DND-41 (cell line): ENCODE data around the gene POLR2F.

Experiments
- ATAC-seq: fragments of 200-7000 bp; cut with Tn5 transposase; 3 replicates; pipeline ENCODE4 v1.9.1; 2021; ENCODE audit warnings: low read depth; ENCODE audit not compliant: insufficient read depth
- DNase-seq: peaks from one replicate; pipeline ENCODE4 v3.0.0-alpha.2; 2020
- H2AFZ ChIP-seq: 2 replicates; pipeline ENCODE4 v1.6.0; 2012; ENCODE audit warnings: low read depth, low read length
- H3K27ac ChIP-seq: 2 replicates; pipeline ENCODE4 v1.5.1; 2012; ENCODE audit warnings: low read length, inconsistent platforms
- H3K27me3 ChIP-seq: fragments of 200-600 bp; sonication (generic); 2 replicates; pipeline ENCODE4 v1.6.0; 2012; ENCODE audit warnings: low read length, mild to moderate bottlenecking, inconsistent platforms; ENCODE audit not compliant: insufficient read depth, poor library complexity
- H3K36me3 ChIP-seq: 2 replicates; pipeline ENCODE4 v1.5.1; 2012; ENCODE audit warnings: low read length, inconsistent platforms; ENCODE audit not compliant: insufficient read depth
- H3K4me1 ChIP-seq: 2 replicates; pipeline ENCODE4 v1.5.1; 2012; ENCODE audit warnings: mild to moderate bottlenecking, low read length; ENCODE audit not compliant: insufficient read depth
- H3K4me2 ChIP-seq: 2 replicates; pipeline ENCODE4 v1.6.0; 2012; ENCODE audit warnings: mild to moderate bottlenecking, moderate library complexity, low read length, inconsistent platforms; ENCODE audit not compliant: insufficient read depth
- H3K4me3 ChIP-seq, 2 experiments: fragments of 200-600 bp in 1 of 2; shearing (Covaris generic) in 1 of 2; 2 replicates each; pipeline ENCODE4 v1.5.1; 2012 to 2016; ENCODE audit warnings: inconsistent platforms in 2 of 2, low read length in 2 of 2, mild to moderate bottlenecking in 2 of 2, low read depth in 1 of 2, moderate library complexity in 1 of 2
- H3K79me2 ChIP-seq: 2 replicates; pipeline ENCODE4 v1.6.0; 2012; ENCODE audit warnings: low read length, inconsistent platforms; ENCODE audit not compliant: insufficient read depth
- H3K9ac ChIP-seq: 2 replicates; pipeline ENCODE4 v1.6.0; 2012; ENCODE audit warnings: low read depth, mild to moderate bottlenecking, inconsistent platforms, low read length, moderate library complexity
- H3K9me3 ChIP-seq: 2 replicates; pipeline ENCODE4 v1.5.1; 2012; ENCODE audit warnings: low read length, moderate library complexity, mild to moderate bottlenecking, inconsistent platforms; ENCODE audit not compliant: insufficient read depth, severe bottlenecking
- H4K20me1 ChIP-seq: 2 replicates; pipeline ENCODE4 v1.6.0; 2012; ENCODE audit warnings: low read length; ENCODE audit not compliant: insufficient read depth
- EZH2 ChIP-seq: IDR thresholded peaks from 3 replicates; pipeline ENCODE4 v1.6.1; 2012; ENCODE audit warnings: borderline replicate concordance, low read depth, mild to moderate bottlenecking, moderate library complexity, low read length, inconsistent platforms; ENCODE audit not compliant: severe bottlenecking
- TF ChIP-seq, protein P1 (sequence below): IDR thresholded peaks from 2 replicates; pipeline ENCODE4 v1.5.1; 2012; ENCODE audit warnings: borderline replicate concordance, low read length, moderate library complexity, mild to moderate bottlenecking; ENCODE audit not compliant: poor library complexity, severe bottlenecking; ENCODE audit errors: extremely low read depth

Gene POLR2F

DNA sequence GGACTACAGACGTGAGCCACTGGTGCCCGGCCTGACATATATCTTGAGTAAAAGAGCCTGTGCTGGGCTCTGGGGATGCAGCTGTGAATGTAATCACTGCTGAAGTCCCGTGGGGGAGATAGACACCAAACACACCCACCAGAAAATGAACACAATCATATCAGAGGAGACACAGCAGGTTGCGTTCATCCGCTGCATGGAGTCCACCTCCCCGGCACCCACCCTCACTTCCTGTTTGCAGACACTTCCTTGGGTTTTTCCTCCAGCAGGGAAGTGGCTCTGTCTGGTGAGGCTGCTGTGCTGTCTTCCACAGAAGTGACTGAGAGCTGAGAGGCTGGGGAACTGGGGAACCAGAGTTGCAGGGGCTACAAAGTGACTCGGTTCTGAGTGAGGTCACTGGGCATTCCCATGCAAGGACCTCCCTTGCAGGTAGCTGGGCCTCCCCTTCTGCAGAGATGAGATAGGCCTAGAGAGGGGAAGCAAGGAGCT is 40.2 kb upstream of the POLR2F start:
- no peaks in the 10 kb centered on the region for H3K27me3 ChIP-seq
- no peak overlapping the region for H3K9ac ChIP-seq
- no peaks in the 10 kb centered on the region; the same call in 1 of the 2 replicates for H4K20me1 ChIP-seq
- no peaks in the 10 kb centered on the region for H3K9me3 ChIP-seq
- no peak overlapping the region for H3K4me3 ChIP-seq
- peaks cover 23% of the 10 kb centered on the region for H3K36me3 ChIP-seq
- no peak for ATAC-seq
- no peaks in the 10 kb centered on the region for H3K79me2 ChIP-seq
- no peak for DNase-seq
- TF ChIP-seq, protein P1, sequence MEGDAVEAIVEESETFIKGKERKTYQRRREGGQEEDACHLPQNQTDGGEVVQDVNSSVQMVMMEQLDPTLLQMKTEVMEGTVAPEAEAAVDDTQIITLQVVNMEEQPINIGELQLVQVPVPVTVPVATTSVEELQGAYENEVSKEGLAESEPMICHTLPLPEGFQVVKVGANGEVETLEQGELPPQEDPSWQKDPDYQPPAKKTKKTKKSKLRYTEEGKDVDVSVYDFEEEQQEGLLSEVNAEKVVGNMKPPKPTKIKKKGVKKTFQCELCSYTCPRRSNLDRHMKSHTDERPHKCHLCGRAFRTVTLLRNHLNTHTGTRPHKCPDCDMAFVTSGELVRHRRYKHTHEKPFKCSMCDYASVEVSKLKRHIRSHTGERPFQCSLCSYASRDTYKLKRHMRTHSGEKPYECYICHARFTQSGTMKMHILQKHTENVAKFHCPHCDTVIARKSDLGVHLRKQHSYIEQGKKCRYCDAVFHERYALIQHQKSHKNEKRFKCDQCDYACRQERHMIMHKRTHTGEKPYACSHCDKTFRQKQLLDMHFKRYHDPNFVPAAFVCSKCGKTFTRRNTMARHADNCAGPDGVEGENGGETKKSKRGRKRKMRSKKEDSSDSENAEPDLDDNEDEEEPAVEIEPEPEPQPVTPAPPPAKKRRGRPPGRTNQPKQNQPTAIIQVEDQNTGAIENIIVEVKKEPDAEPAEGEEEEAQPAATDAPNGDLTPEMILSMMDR = no peak
- no peak for TF ChIP-seq EZH2
- no peak overlapping the region for H3K27ac ChIP-seq
- H3K4me2 ChIP-seq = no peak overlapping the region
- no peaks in the 10 kb centered on the region for H3K4me1 ChIP-seq
- H2AFZ ChIP-seq = no peak overlapping the region

DNA sequence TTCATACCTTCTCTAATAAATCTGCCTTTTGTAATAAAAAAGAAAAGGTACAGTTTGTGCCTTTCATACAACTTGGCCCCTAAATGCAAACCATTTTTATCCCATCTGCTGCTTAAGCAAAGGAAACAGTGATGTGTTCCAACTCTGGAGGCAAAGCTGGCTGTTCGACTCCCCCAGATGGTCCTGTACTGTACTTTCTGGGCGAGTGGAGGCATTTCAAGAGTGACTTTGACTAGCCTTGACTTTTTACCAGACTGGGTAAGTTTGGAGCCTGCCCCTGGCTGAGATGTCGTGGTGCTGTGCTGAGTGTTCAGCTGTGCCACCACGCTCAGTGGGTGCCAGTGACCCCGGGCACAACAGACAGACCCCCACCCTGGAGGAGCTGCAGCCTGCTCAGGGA is 37.2 kb upstream of the POLR2F start:
- Histone ChIP-seq H3K79me2 (no peaks in the 10 kb centered on the region), H3K36me3 (peaks cover 28% of the 10 kb centered on the region)

DNA sequence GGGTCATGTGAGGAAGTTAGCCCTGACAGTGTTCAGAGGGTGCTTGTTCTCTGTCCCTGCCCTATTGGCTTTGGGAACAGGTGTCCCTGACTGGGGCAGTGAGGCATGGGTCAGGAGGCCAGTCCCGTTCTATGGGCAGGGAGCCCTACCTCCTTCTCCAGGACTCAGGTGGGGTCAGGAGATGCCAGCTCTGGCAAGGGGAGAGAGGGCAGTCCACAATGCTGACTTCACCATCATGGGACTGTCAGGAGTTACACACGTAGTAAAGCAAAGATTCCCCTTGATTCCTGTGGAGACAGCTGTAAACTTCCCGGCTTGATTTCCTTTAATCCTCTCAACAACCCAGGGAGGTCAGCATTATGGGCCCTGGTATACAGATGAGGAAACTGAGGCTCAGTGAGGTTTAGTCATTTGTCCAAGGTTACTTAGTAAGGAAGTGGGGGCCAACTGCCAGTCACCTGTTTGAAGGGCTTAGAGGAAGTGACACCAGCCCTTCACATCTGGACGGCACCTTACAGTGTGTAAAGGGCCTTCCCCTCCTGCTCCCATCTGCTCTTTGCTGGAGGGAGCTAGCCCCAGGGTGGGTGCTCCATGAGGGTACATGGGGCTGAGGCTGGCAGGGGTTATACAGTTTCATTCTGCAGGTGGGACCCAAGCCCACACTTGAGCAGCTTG is 35.5 kb upstream of the POLR2F start:
- no peak overlapping the region for H2AFZ ChIP-seq
- H3K27ac ChIP-seq = no peak overlapping the region

More for the DNA sequence above, 37.2 kb upstream of the POLR2F start:
- DNase-seq (no peak), ATAC-seq (no peak)
- Histone ChIP-seq H3K9ac (no peak overlapping the region), H2AFZ (no peak overlapping the region), H3K27ac (no peak overlapping the region), H3K4me2 (no peak overlapping the region), H3K4me1 (no peaks in the 10 kb centered on the region), H3K9me3 (no peaks in the 10 kb centered on the region), H4K20me1 (no peaks in the 10 kb centered on the region), H3K27me3 (no peaks in the 10 kb centered on the region), H3K4me3 (no peak overlapping the region)
- no peak for TF ChIP-seq EZH2

More for the DNA sequence above, 35.5 kb upstream of the POLR2F start:
- ATAC-seq (no peak), DNase-seq (no peak)
- no peak for TF ChIP-seq EZH2
- TF ChIP-seq, protein P1 = no peak
- no peak overlapping the region for H3K4me2 ChIP-seq
- no peaks in the 10 kb centered on the region for H3K4me1 ChIP-seq
- H3K27me3 ChIP-seq = no peaks in the 10 kb centered on the region
- H4K20me1 ChIP-seq = no peaks in the 10 kb centered on the region
- H3K4me3 ChIP-seq = no peak overlapping the region
- H3K9me3 ChIP-seq = no peaks in the 10 kb centered on the region
- H3K79me2 ChIP-seq = no peaks in the 10 kb centered on the region
- no peak overlapping the region for H3K9ac ChIP-seq
- H3K36me3 ChIP-seq = peaks cover 24% of the 10 kb centered on the region
